HL-60 (cell line): ENCODE results near the gene AQP12A.

ENCODE experiments used
- DNase-seq, 2 experiments: peaks; one replicate each; pipeline ENCODE4 v3.0.0-alpha.2; 2010 to 2020; ENCODE audit warnings: low read depth in 1 of 2, low spot score in 1 of 2
- H3K27ac ChIP-seq: fragments of 250-450 bp; sonication (Bioruptor Pico); replicated peaks from 2 replicates; pipeline ENCODE4 v1.5.1; 2020; ENCODE audit warnings: mild to moderate bottlenecking, moderate library complexity
- H3K27me3 ChIP-seq: fragments of 250-450 bp; sonication (Bioruptor Pico); 2 replicates; pipeline ENCODE4 v1.5.1; 2021; ENCODE audit warnings: mild to moderate bottlenecking, moderate library complexity; ENCODE audit not compliant: insufficient read depth, poor library complexity, severe bottlenecking
- H3K4me3 ChIP-seq: replicated peaks from 2 replicates; pipeline ENCODE4 v1.5.1; 2011; ENCODE audit warnings: mild to moderate bottlenecking, control low read depth, low read length; ENCODE audit not compliant: insufficient read depth
- GABPA ChIP-seq: IDR thresholded peaks from 2 replicates; pipeline ENCODE4 v1.6.1; 2012; ENCODE audit warnings: low read depth
- POLR2AphosphoS5 ChIP-seq: IDR thresholded peaks from 2 replicates; pipeline ENCODE4 v1.6.1; 2012; ENCODE audit warnings: low read depth
- SPI1 ChIP-seq: IDR thresholded peaks from 2 replicates; pipeline ENCODE4 v1.6.1; 2012; ENCODE audit warnings: low read depth, mild to moderate bottlenecking, borderline replicate concordance
- TF ChIP-seq, protein P1 (sequence below): IDR thresholded peaks from one replicate; pipeline ENCODE4 v1.5.1; 2011; ENCODE audit warnings: low read length, control low read depth, inconsistent platforms; ENCODE audit not compliant: insufficient read depth
- TF ChIP-seq, protein P2 (sequence below): IDR thresholded peaks from 2 replicates; pipeline ENCODE4 v1.6.1; 2012; ENCODE audit warnings: low read depth; ENCODE audit not compliant: insufficient replicate concordance

Gene AQP12A

DNA sequence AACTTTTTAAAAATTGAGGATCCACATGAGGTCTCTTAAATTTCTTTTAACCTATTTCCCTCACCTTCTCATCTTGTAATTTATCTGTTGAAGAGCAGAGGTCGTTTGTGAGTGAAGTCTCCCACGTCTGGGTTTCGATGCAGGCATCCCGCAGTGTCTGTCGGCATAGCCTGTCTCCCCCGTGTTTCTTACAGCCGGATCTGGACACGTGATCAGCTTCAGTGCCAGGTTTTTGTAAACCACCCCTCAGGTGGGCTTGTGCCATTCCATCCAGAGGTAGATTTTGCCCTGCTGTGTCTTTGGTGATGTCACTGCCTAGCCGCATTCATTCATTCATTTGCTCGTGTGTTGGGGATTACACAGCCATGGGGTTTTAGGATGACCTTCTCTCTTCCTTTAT, 16.2 kb downstream of the AQP12A start:
- TF ChIP-seq SPI1, result no peak
- TF ChIP-seq, protein P1, sequence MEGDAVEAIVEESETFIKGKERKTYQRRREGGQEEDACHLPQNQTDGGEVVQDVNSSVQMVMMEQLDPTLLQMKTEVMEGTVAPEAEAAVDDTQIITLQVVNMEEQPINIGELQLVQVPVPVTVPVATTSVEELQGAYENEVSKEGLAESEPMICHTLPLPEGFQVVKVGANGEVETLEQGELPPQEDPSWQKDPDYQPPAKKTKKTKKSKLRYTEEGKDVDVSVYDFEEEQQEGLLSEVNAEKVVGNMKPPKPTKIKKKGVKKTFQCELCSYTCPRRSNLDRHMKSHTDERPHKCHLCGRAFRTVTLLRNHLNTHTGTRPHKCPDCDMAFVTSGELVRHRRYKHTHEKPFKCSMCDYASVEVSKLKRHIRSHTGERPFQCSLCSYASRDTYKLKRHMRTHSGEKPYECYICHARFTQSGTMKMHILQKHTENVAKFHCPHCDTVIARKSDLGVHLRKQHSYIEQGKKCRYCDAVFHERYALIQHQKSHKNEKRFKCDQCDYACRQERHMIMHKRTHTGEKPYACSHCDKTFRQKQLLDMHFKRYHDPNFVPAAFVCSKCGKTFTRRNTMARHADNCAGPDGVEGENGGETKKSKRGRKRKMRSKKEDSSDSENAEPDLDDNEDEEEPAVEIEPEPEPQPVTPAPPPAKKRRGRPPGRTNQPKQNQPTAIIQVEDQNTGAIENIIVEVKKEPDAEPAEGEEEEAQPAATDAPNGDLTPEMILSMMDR, result no peak
- TF ChIP-seq, protein P2, sequence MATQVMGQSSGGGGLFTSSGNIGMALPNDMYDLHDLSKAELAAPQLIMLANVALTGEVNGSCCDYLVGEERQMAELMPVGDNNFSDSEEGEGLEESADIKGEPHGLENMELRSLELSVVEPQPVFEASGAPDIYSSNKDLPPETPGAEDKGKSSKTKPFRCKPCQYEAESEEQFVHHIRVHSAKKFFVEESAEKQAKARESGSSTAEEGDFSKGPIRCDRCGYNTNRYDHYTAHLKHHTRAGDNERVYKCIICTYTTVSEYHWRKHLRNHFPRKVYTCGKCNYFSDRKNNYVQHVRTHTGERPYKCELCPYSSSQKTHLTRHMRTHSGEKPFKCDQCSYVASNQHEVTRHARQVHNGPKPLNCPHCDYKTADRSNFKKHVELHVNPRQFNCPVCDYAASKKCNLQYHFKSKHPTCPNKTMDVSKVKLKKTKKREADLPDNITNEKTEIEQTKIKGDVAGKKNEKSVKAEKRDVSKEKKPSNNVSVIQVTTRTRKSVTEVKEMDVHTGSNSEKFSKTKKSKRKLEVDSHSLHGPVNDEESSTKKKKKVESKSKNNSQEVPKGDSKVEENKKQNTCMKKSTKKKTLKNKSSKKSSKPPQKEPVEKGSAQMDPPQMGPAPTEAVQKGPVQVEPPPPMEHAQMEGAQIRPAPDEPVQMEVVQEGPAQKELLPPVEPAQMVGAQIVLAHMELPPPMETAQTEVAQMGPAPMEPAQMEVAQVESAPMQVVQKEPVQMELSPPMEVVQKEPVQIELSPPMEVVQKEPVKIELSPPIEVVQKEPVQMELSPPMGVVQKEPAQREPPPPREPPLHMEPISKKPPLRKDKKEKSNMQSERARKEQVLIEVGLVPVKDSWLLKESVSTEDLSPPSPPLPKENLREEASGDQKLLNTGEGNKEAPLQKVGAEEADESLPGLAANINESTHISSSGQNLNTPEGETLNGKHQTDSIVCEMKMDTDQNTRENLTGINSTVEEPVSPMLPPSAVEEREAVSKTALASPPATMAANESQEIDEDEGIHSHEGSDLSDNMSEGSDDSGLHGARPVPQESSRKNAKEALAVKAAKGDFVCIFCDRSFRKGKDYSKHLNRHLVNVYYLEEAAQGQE, result no peak
- no peak for TF ChIP-seq GABPA
- TF ChIP-seq POLR2AphosphoS5, result no peak

DNA sequence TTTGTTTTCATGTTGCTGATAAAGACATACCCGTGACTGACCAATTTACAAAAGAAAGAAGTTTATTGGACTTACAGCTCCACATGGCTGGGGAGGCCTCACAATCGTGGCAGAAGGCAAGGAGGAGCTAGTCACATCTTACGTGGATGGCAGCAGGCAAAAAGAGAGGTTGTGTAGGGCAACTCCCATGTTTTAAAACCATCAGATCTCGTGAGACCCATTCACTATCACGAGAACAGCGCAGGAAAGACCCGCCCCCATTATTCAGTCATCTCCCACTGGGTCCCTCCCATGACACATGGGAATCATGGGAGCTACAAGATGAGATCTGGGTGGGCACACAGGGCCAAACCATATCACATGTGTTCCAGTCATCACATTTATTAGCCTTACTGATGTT, 16.8 kb downstream of the AQP12A start:
- no peak for DNase-seq
- Histone ChIP-seq H3K4me3 (no peak overlapping the region), H3K27ac (no peak overlapping the region), H3K27me3 (peaks cover 9% of the 10 kb centered on the region)
- TF ChIP-seq, protein P2, result no peak
- TF ChIP-seq, protein P1, result no peak
- TF ChIP-seq SPI1 (no peak), POLR2AphosphoS5 (no peak), GABPA (no peak)

More for the DNA sequence above, 16.2 kb downstream of the AQP12A start:
- Histone ChIP-seq H3K27me3 (peaks cover 9% of the 10 kb centered on the region), H3K27ac (no peak overlapping the region), H3K4me3 (no peak overlapping the region)
- DNase-seq, result no peak

DNA sequence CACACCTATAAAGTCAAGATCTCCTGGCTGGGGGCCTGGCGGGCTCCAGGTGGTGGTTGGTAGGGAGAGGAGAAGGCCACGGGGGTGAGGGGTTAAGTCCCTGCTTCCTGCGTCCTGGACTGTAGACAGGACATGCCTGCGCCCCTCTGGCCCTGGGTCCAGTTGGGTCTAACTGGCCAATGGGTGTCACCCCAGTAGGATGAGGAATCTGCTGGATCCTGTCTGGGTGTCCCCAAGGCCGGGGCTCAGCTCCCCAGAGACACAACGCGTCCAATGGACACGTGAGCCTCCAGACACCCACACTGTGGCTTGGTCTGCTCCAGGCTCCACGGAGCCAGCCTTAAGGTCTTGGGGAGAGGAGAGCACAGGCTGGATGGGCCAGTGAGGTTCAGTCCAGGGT, 19.6 kb downstream of the AQP12A start:
- TF ChIP-seq, protein P2, result no peak
- TF ChIP-seq POLR2AphosphoS5, result no peak
- TF ChIP-seq, protein P1, result no peak
- no peak for TF ChIP-seq GABPA
- DNase-seq, result no peak
- Histone ChIP-seq H3K27me3 (no peaks in the 10 kb centered on the region), H3K27ac (no peak overlapping the region), H3K4me3 (no peak overlapping the region)
